WTC11 (cell line): Measurements from ENCODE around the gene OSBP2. TPM values are rescaled to one million over a fixed set of nuclear protein-coding genes. Genes with fewer than 3 reads are reported as not detected.
A peak's percentile ranks its signal among the peaks of the same experiment; 100 is the strongest.

Experiments used
- ATAC-seq: fragments of 200-7000 bp; cut with Tn5 transposase; 2 replicates; pipeline ENCODE4 v1.10.0; 2021; ENCODE audit warnings: mild to moderate bottlenecking, moderate library complexity
- CTCF ChIA-PET: fragments of 300-600 bp; sonication (Branson Sonifier 250); formaldehyde crosslinking; loops from one replicate; lab custom pipeline; 2021; ENCODE audit warnings: antibody characterized with exemption; lab: Charles Lee
- POLR2A ChIA-PET: fragments of 350-600 bp; sonication (Branson Sonifier 250); formaldehyde crosslinking; loops from one replicate; lab custom pipeline; 2021; ENCODE audit warnings: antibody characterized with exemption; lab: Charles Lee
- DNase-seq: peaks from one replicate; pipeline ENCODE4 v3.0.0; 2021; ENCODE audit warnings: low spot score
- H3K27ac Mint-ChIP-seq: 2 replicates; pipeline ENCODE4 v1.8.0; 2021; ENCODE audit warnings: mixed read lengths
- H3K27me3 Mint-ChIP-seq: 2 replicates; pipeline ENCODE4 v1.8.0; 2021; ENCODE audit warnings: low read depth, mild to moderate bottlenecking, moderate library complexity, mixed read lengths
- H3K36me3 Mint-ChIP-seq: 2 replicates; pipeline ENCODE4 v1.8.0; 2021; ENCODE audit warnings: mixed read lengths
- H3K4me1 Mint-ChIP-seq: 2 replicates; pipeline ENCODE4 v1.8.0; 2022; ENCODE audit warnings: mixed read lengths
- H3K4me3 Mint-ChIP-seq: 2 replicates; pipeline ENCODE4 v1.8.0; 2021; ENCODE audit warnings: mild to moderate bottlenecking, moderate library complexity, mixed read lengths
- H3K9me3 Mint-ChIP-seq: 2 replicates; pipeline ENCODE4 v1.8.0; 2021; ENCODE audit warnings: mixed read lengths
- AFF4 ChIP-seq: sonication (generic); formaldehyde crosslinking; IDR thresholded peaks from 2 replicates; pipeline ENCODE4 v1.8.1; 2023; ENCODE audit warnings: mild to moderate bottlenecking, missing genetic modification reagents, borderline replicate concordance
- ATF2 ChIP-seq: sonication (generic); formaldehyde crosslinking; IDR thresholded peaks from 2 replicates; pipeline ENCODE4 v1.8.1; 2022; ENCODE audit warnings: low read depth, missing genetic modification reagents, borderline replicate concordance
- ATF6 ChIP-seq: sonication (generic); formaldehyde crosslinking; IDR thresholded peaks from 2 replicates; pipeline ENCODE4 v1.8.1; 2023; ENCODE audit warnings: mild to moderate bottlenecking, missing genetic modification reagents
- CBFB ChIP-seq: sonication (generic); formaldehyde crosslinking; IDR thresholded peaks from 2 replicates; pipeline ENCODE4 v1.8.1; 2022; ENCODE audit warnings: mild to moderate bottlenecking, low read depth, missing genetic modification reagents
- EMX1 ChIP-seq: fragments of 250-450 bp; sonication (Bioruptor Pico); IDR thresholded peaks from 2 replicates; pipeline ENCODE4 v1.8.0; 2021; ENCODE audit warnings: mild to moderate bottlenecking
- JAZF1 ChIP-seq: fragments of 250-450 bp; sonication (Bioruptor Pico); IDR thresholded peaks from 2 replicates; pipeline ENCODE4 v1.9.0; 2021; ENCODE audit warnings: moderate library complexity, mild to moderate bottlenecking, inconsistent platforms
- NFYB ChIP-seq: sonication (generic); formaldehyde crosslinking; conservative IDR thresholded peaks from 2 replicates; pipeline ENCODE4 v1.8.0; 2022; ENCODE audit warnings: low read depth, missing genetic modification reagents
- SMAD4 ChIP-seq: sonication (generic); formaldehyde crosslinking; IDR thresholded peaks from 2 replicates; pipeline ENCODE4 v1.8.0; 2022; ENCODE audit warnings: mild to moderate bottlenecking, missing genetic modification reagents
- SP1 ChIP-seq: sonication (generic); formaldehyde crosslinking; conservative IDR thresholded peaks from 2 replicates; pipeline ENCODE4 v1.8.1; 2022; ENCODE audit warnings: missing genetic modification reagents
- ZNF138 ChIP-seq: sonication (generic); formaldehyde crosslinking; conservative IDR thresholded peaks from 2 replicates; pipeline ENCODE4 v1.8.1; 2022; ENCODE audit warnings: mild to moderate bottlenecking, moderate library complexity, missing genetic modification reagents
- ZNF281 ChIP-seq: sonication (generic); formaldehyde crosslinking; IDR thresholded peaks from 2 replicates; pipeline ENCODE4 v1.8.0; 2023; ENCODE audit warnings: mild to moderate bottlenecking, missing genetic modification reagents
- ZNF671 ChIP-seq: fragments of 250-450 bp; sonication (Bioruptor Pico); IDR thresholded peaks from 2 replicates; pipeline ENCODE4 v1.8.0; 2021; ENCODE audit warnings: mild to moderate bottlenecking
- total RNA-seq: library from RNA; stranded (reverse); gene quantifications from 3 replicates; pipeline ENCODE4 v1.2.3, GENCODE V29; 2021

OSBP2 gene
- total RNA-seq, 1 experiment from 2014 or later = 4.1 TPM

GRCh38 chr22:30893434-30894370 lies 199.0 kb downstream of the OSBP2 start (continued):
- TF ChIP-seq SP1 = no peak

GRCh38 chr22:30894371-30894740 lies 199.7 kb downstream of the OSBP2 start:
- Mint-ChIP-seq H3K9me3 (no peaks in the 10 kb centered on the region), H3K36me3 (peaks cover 3% of the 10 kb centered on the region; the same call in 1 of the 2 replicates), H3K4me3 (no peak overlapping the region), H3K4me1 (peaks cover 16% of the 10 kb centered on the region), H3K27me3 (no peaks in the 10 kb centered on the region; the same call in 1 of the 2 replicates), H3K27ac (0 out of 2 replicates have a peak overlapping the region, but pooled peaks have one; percentile 24)
- DNase-seq (no peak), ATAC-seq (peak; percentile 38; the same call in 1 of the 2 replicates)
- CTCF ChIA-PET = interaction anchor here (1.1 to 1.6 kb wide), 6 partner anchors 9 to 339 kb away, joined by 3 to 5 read pairs (median 4); no protein-coding TSS in a partner anchor
- POLR2A ChIA-PET = interaction anchor here (1.0 to 1.1 kb wide), 2 partner anchors 8 to 88 kb away, joined by 3 read pairs; no protein-coding TSS in a partner anchor
- TF ChIP-seq ZNF671 (CRISPR knock-in tag) (no peak), ATF2 (CRISPR knock-in tag) (no peak), SMAD4 (no peak), JAZF1 (CRISPR knock-in tag) (no peak), ZNF281 (no peak)

GRCh38 chr22:30902496-30903357 lies 208.1 kb downstream of the OSBP2 start:
- H3K9me3 Mint-ChIP-seq = no peaks in the 10 kb centered on the region
- ATAC-seq = no peak
- H3K4me1 Mint-ChIP-seq = no peaks in the 10 kb centered on the region
- H3K4me3 Mint-ChIP-seq = no peak overlapping the region
- POLR2A ChIA-PET = interaction anchor here (0.5 to 1.0 kb wide), 2 partner anchors 9 to 227 kb away, joined by 3 read pairs; no protein-coding TSS in a partner anchor
- no peaks in the 10 kb centered on the region for H3K27me3 Mint-ChIP-seq
- TF ChIP-seq EMX1 (CRISPR knock-in tag) = no peak
- TF ChIP-seq ZNF138 (CRISPR knock-in tag) = no peak
- no peak for TF ChIP-seq SP1
- no peak for TF ChIP-seq ATF6
- no peak for TF ChIP-seq CBFB
- no peak for TF ChIP-seq AFF4 (CRISPR knock-in tag)
- TF ChIP-seq NFYB (CRISPR knock-in tag) = no peak
- no peak for DNase-seq
- H3K27ac Mint-ChIP-seq = no peak overlapping the region
- peaks cover 28% of the 10 kb centered on the region for H3K36me3 Mint-ChIP-seq
- CTCF ChIA-PET = interaction anchor here (1.2 kb wide), 1 partner anchor 268 kb away, joined by 3 read pairs; no protein-coding TSS in a partner anchor
